Brain microvascular endothelial cell (primary cell): Measurements from ENCODE around the gene RESF1.

ENCODE experiments used
- DNase-seq: peaks from one replicate; pipeline ENCODE4 v3.0.0-alpha.2; 2020
- H3K27ac ChIP-seq: fragments of 250-450 bp; sonication (Bioruptor Pico); 2 replicates; pipeline ENCODE4 v1.5.1; 2020; ENCODE audit warnings: mild to moderate bottlenecking, moderate library complexity
- H3K27me3 ChIP-seq: fragments of 250-450 bp; sonication (Bioruptor Pico); replicated peaks from 2 replicates; pipeline ENCODE4 v1.5.1; 2020; ENCODE audit warnings: mild to moderate bottlenecking
- H3K36me3 ChIP-seq: fragments of 250-450 bp; sonication (Bioruptor Pico); replicated peaks from 2 replicates; pipeline ENCODE4 v1.5.1; 2020; ENCODE audit warnings: mild to moderate bottlenecking
- H3K4me3 ChIP-seq: 2 replicates; pipeline ENCODE4 v1.5.1; 2011; ENCODE audit warnings: low read depth, mild to moderate bottlenecking, control low read depth, low read length, moderate library complexity
- in situ Hi-C: cut with HindIII; loops from 2 replicates; pipeline ENCODE4 v1.10.0; 2017; ENCODE audit warnings: low sequenced_read_pairs, low pct_ligation_motif_present
- TF ChIP-seq, protein P1 (sequence below): IDR thresholded peaks from 2 replicates; pipeline ENCODE4 v1.5.1; 2011; ENCODE audit warnings: low read depth, mild to moderate bottlenecking, moderate library complexity, low read length, control low read depth, inconsistent platforms; ENCODE audit errors: missing control alignments

The RESF1 gene

GRCh38 chr12:31991815-31992214 lies 32.6 kb downstream of the RESF1 start:
- DNase-seq: no peak
- Histone ChIP-seq H3K27me3 (no peaks in the 10 kb centered on the region), H3K36me3 (no peaks in the 10 kb centered on the region), H3K4me3 (no peak overlapping the region), H3K27ac (no peak overlapping the region)
- in situ Hi-C loops: no loop called here
- TF ChIP-seq, protein P1, sequence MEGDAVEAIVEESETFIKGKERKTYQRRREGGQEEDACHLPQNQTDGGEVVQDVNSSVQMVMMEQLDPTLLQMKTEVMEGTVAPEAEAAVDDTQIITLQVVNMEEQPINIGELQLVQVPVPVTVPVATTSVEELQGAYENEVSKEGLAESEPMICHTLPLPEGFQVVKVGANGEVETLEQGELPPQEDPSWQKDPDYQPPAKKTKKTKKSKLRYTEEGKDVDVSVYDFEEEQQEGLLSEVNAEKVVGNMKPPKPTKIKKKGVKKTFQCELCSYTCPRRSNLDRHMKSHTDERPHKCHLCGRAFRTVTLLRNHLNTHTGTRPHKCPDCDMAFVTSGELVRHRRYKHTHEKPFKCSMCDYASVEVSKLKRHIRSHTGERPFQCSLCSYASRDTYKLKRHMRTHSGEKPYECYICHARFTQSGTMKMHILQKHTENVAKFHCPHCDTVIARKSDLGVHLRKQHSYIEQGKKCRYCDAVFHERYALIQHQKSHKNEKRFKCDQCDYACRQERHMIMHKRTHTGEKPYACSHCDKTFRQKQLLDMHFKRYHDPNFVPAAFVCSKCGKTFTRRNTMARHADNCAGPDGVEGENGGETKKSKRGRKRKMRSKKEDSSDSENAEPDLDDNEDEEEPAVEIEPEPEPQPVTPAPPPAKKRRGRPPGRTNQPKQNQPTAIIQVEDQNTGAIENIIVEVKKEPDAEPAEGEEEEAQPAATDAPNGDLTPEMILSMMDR: no peak

- H3K36me3 ChIP-seq: no peaks in the 10 kb centered on the region
- TF ChIP-seq, protein P1: no peak
- H3K27me3 ChIP-seq: no peaks in the 10 kb centered on the region
- in situ Hi-C loops: no loop called here
- H3K27ac ChIP-seq: no peak overlapping the region
- DNase-seq: no peak
- no peak overlapping the region for H3K4me3 ChIP-seq
Measured at GRCh38 chr12:31999692-32000091, 40.5 kb downstream of the RESF1 start.

GRCh38 chr12:32000373-32001005 lies 41.3 kb downstream of the RESF1 start:
- Histone ChIP-seq H3K27ac (no peak overlapping the region), H3K27me3 (no peaks in the 10 kb centered on the region), H3K36me3 (no peaks in the 10 kb centered on the region), H3K4me3 (no peak overlapping the region)
- in situ Hi-C loops: no loop called here
- TF ChIP-seq, protein P1: no peak
- no peak for DNase-seq

GRCh38 chr12:32002848-32003493 lies 43.8 kb downstream of the RESF1 start:
- Histone ChIP-seq H3K4me3 (no peak overlapping the region), H3K36me3 (no peaks in the 10 kb centered on the region), H3K27me3 (no peaks in the 10 kb centered on the region), H3K27ac (no peak overlapping the region)
- no peak for DNase-seq
- in situ Hi-C loops: no loop called here
- TF ChIP-seq, protein P1: no peak

- Histone ChIP-seq H3K27ac (no peak overlapping the region), H3K36me3 (no peaks in the 10 kb centered on the region), H3K4me3 (no peak overlapping the region), H3K27me3 (no peaks in the 10 kb centered on the region)
- no peak for DNase-seq
- TF ChIP-seq, protein P1: no peak
- in situ Hi-C loops: no loop called here
Measured at GRCh38 chr12:32003654-32004053, 44.4 kb downstream of the RESF1 start.
